ENCODE results near the gene MAD1L1.
A peak's percentile ranks its signal among the peaks of the same experiment; 100 is the strongest.

DNA sequence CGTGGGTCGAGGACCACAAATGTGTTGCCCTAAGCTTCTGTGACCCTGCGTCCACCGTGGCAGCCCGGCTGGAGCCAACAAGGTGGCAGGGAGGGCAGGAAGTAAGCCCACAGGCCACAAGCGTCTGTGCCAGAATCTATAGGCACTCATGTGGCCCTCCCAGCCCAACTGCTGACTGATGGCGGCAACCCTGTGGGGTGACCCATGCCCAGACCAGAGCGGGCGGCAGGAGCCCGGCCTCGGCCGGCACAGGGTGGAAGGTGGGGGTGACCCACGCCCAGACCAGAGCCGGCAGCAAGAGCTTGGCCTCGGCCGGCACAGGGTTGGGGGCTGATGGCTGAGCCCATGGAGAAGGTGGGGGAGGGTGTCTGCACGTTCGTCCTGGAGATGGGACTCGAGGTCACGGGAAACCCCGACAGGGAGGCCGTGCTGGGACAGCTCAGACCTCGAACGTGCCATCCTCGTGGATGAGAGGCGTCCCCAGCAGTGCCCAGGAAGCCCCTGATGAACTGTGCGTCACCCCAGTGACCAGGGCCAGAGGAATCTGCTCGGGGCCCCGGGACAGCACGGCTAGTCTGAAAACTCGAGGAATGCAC lies 381.7 kb downstream of the MAD1L1 start:
- no peak for TF ChIP-seq CTCF (IDR thresholded peaks at IDR 0.05; ENCODE audit: low read depth, low read length, missing input control)
- TF ChIP-seq JUND (IDR thresholded peaks at IDR 0.05) = no peak
- TF ChIP-seq TAF1 (conservative IDR thresholded peaks at IDR 0.05) = no peak
- TF ChIP-seq EGR1 (IDR thresholded peaks at IDR 0.05; ENCODE audit: low read depth in 2 of 2) = no peak
- TF ChIP-seq REST (IDR thresholded peaks at IDR 0.05) = peak; percentile 1
- TF ChIP-seq GABPA (IDR thresholded peaks at IDR 0.05 in 1 of 2, conservative IDR thresholded peaks at IDR 0.05 in 1 of 2) = no peak
- TF ChIP-seq FOXA1 (IDR thresholded peaks at IDR 0.05) = no peak
- no peak for TF ChIP-seq RXRA (IDR thresholded peaks at IDR 0.05)
- no peak for TF ChIP-seq ZBTB33 (IDR thresholded peaks at IDR 0.05)
- TF ChIP-seq RAD21 (IDR thresholded peaks at IDR 0.05) = no peak
